ENCODE data around the gene KRT13. TPM values are rescaled to one million over a fixed set of nuclear protein-coding genes. Genes with fewer than 3 reads are reported as not detected.

The KRT13 gene
- total RNA-seq, 1 donor from 2014 or later, result 0.78 TPM

DNA sequence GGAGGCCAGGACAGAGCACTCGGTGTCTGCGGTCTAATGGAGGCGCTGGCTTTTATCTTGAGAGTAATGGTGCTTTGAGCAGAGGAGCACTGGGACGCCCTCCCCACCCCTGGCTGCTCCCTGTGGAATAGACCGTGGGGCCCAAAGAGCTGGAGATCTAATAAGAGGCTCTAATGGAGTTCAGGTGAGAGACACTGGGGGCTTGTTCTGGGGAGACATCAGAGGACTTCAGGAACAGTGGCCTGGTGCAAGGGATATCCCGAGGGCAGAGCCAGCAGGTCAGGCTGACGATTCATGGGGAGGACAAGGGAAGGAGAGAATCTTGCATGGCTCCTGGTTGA, 32.2 kb upstream of the KRT13 start:
- no peak for DNase-seq

DNA sequence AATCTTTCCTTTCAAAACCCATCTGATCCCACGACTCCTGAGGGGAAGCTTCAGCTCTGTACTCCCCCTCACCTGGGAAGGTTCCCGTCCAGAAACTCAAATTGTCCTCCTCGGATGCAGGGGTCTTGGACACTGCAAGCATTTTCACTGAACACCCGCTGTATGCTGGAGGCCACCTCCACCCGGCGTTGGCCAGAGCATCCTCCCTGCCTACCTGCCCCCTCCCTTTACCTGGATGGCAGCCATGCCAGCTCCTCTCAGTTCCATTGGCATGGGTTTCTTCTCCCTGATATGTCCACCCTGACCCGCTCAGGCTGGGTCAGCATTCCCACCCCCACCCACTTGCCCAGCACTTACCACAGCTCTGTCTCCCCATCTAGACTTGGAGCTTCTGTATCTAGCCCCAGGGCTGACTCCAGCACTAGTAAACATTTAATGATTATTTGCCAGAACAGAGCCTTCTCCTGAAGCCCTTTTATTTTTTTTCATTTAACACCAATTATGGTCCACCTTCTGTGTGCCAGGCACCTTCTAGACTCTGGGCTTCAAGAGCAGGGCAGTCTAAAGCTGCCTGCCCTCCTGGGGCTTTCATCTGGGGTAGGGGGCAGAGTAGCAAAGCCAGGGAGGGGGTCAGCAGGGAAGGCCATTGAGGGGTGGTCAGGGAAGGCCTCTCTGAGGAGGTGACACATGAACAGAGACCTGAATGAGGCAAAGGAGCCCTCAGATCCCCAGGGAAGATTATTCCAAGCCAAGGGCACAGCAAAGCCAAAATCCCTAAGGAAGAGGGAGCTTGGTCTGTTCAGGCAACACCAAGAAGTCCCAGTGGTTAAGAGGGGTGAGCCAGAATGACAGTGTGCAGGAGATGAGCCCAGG, 31.6 kb upstream of the KRT13 start:
- DNase-seq, result no peak

DNA sequence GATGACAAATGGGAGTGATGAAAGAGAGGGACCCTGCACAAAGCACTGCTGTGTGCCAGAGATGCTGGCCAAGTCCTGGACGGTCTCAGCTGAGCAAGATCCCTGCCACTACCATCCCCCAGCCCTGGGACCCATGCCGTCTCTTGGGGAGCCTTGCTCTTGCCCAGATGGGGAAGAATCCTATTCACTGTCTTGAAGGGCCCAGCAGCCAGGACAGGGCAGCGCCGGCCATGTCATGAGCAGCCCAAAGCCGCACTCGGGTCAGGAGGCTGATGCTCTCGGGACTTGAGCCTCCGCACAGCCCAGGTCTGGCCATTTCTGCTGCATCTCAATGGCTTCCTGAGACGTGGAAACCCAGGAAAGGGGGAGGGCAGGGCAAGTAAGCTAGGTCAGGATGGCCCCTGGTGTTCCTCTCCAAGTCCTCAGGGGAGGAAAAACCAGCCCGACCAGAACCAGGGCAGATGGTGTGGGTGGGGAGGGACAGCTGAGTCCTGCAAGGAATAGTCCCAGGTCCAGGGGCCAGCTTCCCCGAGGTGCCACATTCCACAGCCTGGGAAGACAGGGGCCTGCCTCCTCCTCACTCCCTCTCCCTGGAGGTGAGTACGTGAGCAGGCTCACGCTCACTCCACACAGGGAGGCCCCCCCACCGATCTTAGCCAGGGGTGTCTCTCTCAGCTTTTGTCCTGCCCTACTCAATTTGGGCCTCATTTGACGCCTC, 30.5 kb upstream of the KRT13 start:
- no peak for DNase-seq

DNA sequence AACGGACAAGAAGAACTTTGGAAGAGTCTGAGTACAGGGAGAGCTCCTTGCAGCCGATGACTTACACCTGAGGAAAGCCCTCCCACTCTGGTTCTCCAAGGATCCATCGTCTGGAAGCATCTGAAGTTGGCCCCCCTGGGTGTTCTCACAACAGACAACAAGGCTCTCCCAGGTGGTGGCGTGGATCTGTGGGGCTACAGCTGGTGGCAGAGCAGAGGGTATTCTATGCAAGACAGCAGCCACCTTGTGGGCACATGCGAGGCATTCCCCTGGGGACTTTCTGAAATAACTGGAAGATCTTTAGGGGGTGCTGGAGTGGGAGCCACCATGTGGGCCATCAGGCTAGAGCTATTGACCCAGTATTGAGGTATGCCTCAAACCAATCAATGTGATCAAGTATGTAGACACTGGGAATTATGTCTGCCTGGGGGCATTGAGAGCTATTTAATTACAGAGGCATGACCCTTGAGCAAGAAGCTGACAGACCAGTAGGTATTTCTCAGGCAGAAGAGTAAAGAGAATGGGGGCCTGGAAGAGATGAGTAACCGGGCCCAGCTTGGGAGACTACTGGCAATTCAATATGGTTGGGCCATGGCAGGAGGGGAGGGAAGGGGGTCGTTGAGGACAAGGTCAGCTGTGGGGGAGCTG, 29.6 kb upstream of the KRT13 start:
- no peak for DNase-seq

DNA sequence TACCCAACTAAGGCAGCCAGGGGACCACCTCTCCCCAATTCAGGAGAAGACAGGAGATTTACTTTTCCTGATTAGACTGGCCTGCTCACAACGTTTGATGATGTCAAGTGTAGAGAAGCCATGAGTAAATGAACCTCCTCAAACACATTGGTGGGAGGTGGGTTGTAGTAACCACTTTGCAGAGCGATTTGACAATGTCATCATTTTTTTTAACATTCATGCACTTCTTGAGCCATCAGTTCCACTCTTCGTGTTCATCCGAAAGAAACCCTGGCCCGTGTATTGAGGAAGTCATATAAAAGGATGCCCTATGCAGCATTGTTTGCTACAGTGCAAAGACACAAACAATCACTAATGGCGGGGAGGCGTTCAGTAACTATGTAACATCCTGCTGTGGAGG, 28.2 kb upstream of the KRT13 start:
- DNase-seq, result no peak

GRCh38 chr17:41532947-41533570, 27.6 kb upstream of the KRT13 start:
- DNase-seq, result no peak

DNA sequence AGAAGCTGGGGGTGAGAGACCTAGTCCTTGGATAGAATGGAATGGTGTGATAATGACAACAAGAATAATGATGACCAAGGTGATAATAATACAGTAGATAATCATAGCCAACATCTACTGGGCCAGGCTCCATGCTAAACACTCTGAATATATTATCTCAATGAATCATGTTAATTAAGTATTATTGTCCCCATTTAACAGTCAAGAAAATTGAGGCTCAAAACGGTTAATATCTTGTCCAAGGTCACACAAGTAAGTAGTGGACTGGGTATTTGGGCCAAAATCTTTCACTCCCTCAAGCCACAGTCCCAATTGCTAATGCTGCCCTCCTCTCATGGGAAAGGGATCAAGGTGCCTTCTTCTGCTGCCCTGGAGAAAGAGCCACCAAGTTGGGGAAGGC, 26.6 kb upstream of the KRT13 start:
- no peak for DNase-seq

GRCh38 chr17:41530062-41531048, 24.9 kb upstream of the KRT13 start:
- DNase-seq, result no peak

DNA sequence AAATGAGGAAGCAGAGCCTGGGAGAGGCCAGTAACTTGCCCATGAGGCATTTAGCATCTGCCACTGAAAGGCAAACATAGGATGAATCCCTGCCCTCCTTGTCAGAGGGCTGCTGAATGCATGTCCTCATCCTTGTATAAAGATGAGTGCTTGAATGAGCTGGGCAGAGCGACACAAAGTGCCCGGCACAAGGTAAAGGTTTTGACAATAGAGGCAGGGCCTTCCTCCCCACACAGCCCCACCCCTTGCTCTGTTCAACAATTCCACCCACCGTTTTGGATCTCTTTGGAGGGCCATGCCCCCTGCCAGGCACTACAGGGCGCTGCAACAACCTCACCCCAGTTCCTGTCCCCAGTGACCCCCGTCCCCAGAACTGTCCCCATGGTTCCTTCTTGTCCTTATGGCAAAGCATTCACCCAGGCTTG, 24.1 kb upstream of the KRT13 start:
- DNase-seq, result no peak

- no peak for DNase-seq
These were observed 23.5 kb upstream of the KRT13 start for GRCh38 chr17:41528959-41529353.

GRCh38 chr17:41527063-41528023, 21.9 kb upstream of the KRT13 start:
- DNase-seq, result no peak

DNA sequence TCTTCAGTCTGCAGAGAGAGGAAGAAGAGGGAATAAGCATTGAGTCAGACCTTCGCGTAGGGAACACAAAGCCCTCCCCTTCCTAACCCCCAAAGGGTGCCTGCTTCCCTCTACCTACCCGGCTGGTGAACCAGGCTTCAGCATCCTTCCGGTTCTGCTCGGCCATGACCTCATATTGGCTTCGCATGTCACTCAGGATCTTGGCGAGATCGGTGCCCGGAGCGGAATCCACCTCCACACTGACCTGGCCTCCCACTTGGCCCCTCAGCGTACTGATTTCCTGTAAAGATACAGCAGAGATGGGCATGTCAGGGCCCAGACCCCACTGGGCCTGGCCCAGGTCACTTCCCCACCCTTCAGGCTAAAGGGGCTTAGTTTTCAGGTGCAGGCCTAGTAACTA, 18.8 kb upstream of the KRT13 start:
- no peak for DNase-seq

DNA sequence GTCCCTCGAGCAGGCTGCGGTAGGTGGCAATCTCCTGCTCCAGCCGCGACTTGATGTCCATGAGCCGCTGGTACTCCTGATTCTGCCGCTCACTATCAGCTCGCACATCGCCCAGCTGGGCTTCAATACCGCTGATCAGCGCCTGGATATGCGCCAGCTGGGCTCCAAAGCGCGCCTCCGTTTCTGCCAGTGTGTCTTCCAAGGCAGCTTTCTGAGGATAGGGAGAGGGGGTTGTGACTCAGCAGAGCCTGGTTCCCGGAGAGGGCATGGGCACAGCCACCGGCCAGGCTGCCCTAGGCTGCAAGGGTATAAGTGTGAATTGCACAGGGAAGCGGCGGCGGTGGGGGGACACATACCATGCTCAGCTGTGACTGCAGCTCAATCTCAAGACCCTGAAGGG, 18.4 kb upstream of the KRT13 start:
- DNase-seq, result no peak

DNA sequence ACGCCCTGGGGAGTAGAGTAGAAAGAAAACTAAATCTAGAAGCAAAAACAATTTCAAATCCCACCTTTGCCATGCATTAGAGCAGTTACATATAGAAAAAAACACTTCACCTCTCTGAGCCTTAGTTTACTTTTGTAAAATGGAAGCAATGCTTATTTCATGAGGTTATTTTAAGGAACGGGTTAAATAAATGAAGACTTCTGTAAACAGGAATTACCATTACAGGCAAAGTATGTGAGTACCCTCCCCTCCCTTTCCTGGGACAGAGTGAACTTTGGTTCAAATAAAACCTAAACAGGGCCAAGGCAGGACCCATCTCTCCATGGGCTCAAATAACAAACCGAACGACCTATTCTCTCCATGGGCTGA, 17.8 kb upstream of the KRT13 start:
- DNase-seq, result no peak

- no peak for DNase-seq
These were observed 17.2 kb upstream of the KRT13 start for GRCh38 chr17:41522301-41523224.

DNA sequence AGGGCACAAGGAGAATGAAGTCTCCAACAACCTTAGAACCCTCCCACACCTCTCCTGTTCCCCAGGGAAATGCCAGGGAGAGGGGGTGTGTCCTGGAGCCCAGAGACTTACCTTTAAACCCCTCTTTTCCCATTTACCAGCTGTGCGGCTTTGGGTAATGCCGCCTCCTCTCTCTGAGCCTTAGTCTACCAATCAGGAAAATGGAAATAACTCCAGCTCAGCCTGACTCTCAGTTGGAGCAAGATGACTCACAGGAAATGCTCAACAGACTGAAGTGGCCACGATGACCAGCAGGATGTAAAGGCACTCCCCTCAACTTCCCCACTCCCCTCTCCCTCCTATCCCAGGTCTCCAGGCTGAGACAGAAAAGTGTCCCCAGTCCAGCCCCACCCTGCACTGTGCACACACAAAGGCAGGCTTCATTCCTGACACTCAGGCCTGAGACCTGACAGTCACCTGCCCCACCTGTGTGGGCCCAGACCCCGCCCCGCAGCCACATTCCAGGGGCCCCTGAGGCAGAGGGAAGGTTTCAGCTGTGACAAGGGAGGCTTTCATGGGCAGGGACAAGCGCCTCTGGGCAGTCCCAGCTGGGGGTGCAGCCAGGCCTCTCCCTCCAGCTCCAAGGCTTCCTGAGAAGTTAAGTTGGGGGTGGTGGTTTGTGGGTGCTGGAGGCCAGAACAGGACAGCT, 16.3 kb upstream of the KRT13 start:
- DNase-seq, result no peak

DNA sequence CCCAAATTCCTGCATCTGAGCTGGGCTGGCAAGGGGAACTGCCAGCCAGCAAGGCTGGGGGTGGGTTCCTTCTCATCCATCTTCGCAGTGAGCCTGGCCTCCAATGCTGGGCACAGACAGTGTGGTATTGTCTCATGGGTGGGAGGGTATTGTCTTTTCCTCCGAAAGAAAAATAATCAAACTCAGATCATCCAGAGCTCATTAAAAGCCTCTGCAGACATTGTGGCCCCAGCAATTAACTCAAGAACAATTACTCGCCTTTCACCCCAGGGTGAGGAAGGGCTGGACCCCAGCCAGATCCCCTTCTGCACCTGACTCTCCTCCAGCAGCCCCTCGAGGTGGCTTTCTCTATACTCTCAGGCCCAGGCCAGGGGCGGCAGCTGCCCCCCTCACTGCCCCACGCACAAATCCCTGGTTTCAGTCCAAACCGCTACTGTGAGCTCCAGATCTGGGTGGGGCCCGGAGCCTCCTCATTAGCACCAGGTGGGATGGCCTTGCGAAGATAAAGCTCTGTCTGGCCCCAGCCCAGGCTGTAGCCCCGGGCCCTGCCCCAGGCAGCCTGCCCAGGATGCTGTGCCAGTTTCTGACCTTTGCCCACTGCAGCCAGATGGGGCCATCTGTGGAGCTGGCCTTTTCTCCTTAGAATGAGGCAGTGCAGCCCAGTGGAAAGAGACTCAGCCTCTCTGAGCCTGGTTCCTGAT, 15.6 kb upstream of the KRT13 start:
- DNase-seq, result no peak
